ENCODE results near the gene CREB1.

GRCh38 chr2:207501802-207502576, 27.8 kb upstream of the CREB1 start:
- TF ChIP-seq CTCF (IDR thresholded peaks at IDR 0.05; ENCODE audit: insufficient read depth, low read length) (no peak), REST (IDR thresholded peaks at IDR 0.05; ENCODE audit: insufficient replicate concordance, low read depth) (no peak), POLR2AphosphoS5 (IDR thresholded peaks at IDR 0.05; ENCODE audit: low read depth) (no peak), SPI1 (IDR thresholded peaks at IDR 0.05; ENCODE audit: borderline replicate concordance, low read depth) (no peak), GABPA (IDR thresholded peaks at IDR 0.05; ENCODE audit: low read depth) (no peak)
